ENCODE results near the gene MAT1A. TPM values are rescaled to one million over a fixed set of nuclear protein-coding genes. Genes with fewer than 3 reads are reported as not detected.
"Not testable (repeated sequence)": the region's sequence is repeated elsewhere in the genome, so short reads cannot be mapped to it uniquely, and the experiment has no call there.

The MAT1A gene
- total RNA-seq, 1 donor from 2014 or later: 0.38 TPM

GRCh38 chr10:80261316-80262030 is 28.0 kb downstream of the MAT1A start:
- peaks cover 4% of the 10 kb centered on the region for H3K27me3 ChIP-seq (ENCODE audit: control insufficient read depth, insufficient read depth, low read length)

GRCh38 chr10:80260295-80261243 is 28.9 kb downstream of the MAT1A start:
- Histone ChIP-seq H3K4me3 (ENCODE audit: low read depth, low read length) (no peak overlapping the region), H3K36me3 (ENCODE audit: control insufficient read depth, insufficient read depth, low read length) (no peaks in the 10 kb centered on the region), H3K27me3 (ENCODE audit: control insufficient read depth, insufficient read depth, low read length) (peaks cover 7% of the 10 kb centered on the region)
- peak; percentile 81 for TF ChIP-seq CTCF (IDR thresholded peaks at IDR 0.05; ENCODE audit: insufficient read depth, low read length, poor library complexity, severe bottlenecking)
- no peak for DNase-seq (ENCODE audit: low read depth)

More at GRCh38 chr10:80261316-80262030, 28.0 kb downstream of the MAT1A start:
- peak; percentile 5 for TF ChIP-seq CTCF (IDR thresholded peaks at IDR 0.05; ENCODE audit: insufficient read depth, low read length, poor library complexity, severe bottlenecking)
- no peak for DNase-seq (ENCODE audit: low read depth)
- Histone ChIP-seq H3K4me3 (ENCODE audit: low read depth, low read length) (no peak overlapping the region), H3K36me3 (ENCODE audit: control insufficient read depth, insufficient read depth, low read length) (no peaks in the 10 kb centered on the region)

- Histone ChIP-seq H3K36me3 (ENCODE audit: control insufficient read depth, insufficient read depth, low read length) (no peaks in the 10 kb centered on the region), H3K4me3 (ENCODE audit: low read depth, low read length) (no peak overlapping the region), H3K27me3 (ENCODE audit: control insufficient read depth, insufficient read depth, low read length) (peaks cover 7% of the 10 kb centered on the region)
- DNase-seq (ENCODE audit: low read depth): no peak
- TF ChIP-seq CTCF (IDR thresholded peaks at IDR 0.05; ENCODE audit: insufficient read depth, low read length, poor library complexity, severe bottlenecking): no peak
Measured at GRCh38 chr10:80259405-80259871, 30.0 kb downstream of the MAT1A start.

- peak; percentile 45 for TF ChIP-seq CTCF (IDR thresholded peaks at IDR 0.05; ENCODE audit: insufficient read depth, low read length, poor library complexity, severe bottlenecking)
- not testable (repeated sequence) for H3K27me3 ChIP-seq (ENCODE audit: control insufficient read depth, insufficient read depth, low read length); H3K4me3 ChIP-seq (ENCODE audit: low read depth, low read length); DNase-seq (ENCODE audit: low read depth); H3K36me3 ChIP-seq (ENCODE audit: control insufficient read depth, insufficient read depth, low read length)
Measured at GRCh38 chr10:80256798-80257197, 32.7 kb downstream of the MAT1A start.

GRCh38 chr10:80254726-80255125 is 34.7 kb downstream of the MAT1A start:
- H3K27me3 ChIP-seq (ENCODE audit: control insufficient read depth, insufficient read depth, low read length); H3K36me3 ChIP-seq (ENCODE audit: control insufficient read depth, insufficient read depth, low read length); DNase-seq (ENCODE audit: low read depth); H3K4me3 ChIP-seq (ENCODE audit: low read depth, low read length): not testable (repeated sequence)

GRCh38 chr10:80253963-80254271 is 35.5 kb downstream of the MAT1A start:
- not testable (repeated sequence) for H3K36me3 ChIP-seq (ENCODE audit: control insufficient read depth, insufficient read depth, low read length); DNase-seq (ENCODE audit: low read depth); H3K4me3 ChIP-seq (ENCODE audit: low read depth, low read length); H3K27me3 ChIP-seq (ENCODE audit: control insufficient read depth, insufficient read depth, low read length)
